Stimulated activated naive CD8-positive, alpha-beta T cell treated with anti-CD3 and anti-CD28 coated beads, Interleukin-15, amount 100 ng/mL, for 72 hours (primary cell): ENCODE data around the gene SLC45A1.

Source experiments
- ATAC-seq: fragments of 150-1000 bp; cut with Tn5 transposase; 2 replicates; pipeline ENCODE4 v1.10.0; 2021; ENCODE audit warnings: mild to moderate bottlenecking, moderate library complexity
- DNase-seq, 2 donors: peaks; one replicate each; pipeline ENCODE4 v3.0.0; 2021 to 2022
- H3K27ac Mint-ChIP-seq, 2 donors: one replicate each; pipeline ENCODE4 v1.8.0; 2022; ENCODE audit warnings: mild to moderate bottlenecking in 2 of 2, mixed read lengths in 2 of 2, moderate library complexity in 2 of 2
- H3K27me3 Mint-ChIP-seq: one replicate; pipeline ENCODE4 v1.8.0; 2022; ENCODE audit warnings: mixed read lengths
- H3K4me1 Mint-ChIP-seq: one replicate; pipeline ENCODE4 v1.8.0; 2022; ENCODE audit warnings: mild to moderate bottlenecking, mixed read lengths
- H3K4me3 Mint-ChIP-seq, 2 donors: one replicate each; pipeline ENCODE4 v1.8.0; 2022; ENCODE audit warnings: mild to moderate bottlenecking in 2 of 2, mixed read lengths in 2 of 2, moderate library complexity in 1 of 2
- H3K9me3 Mint-ChIP-seq, 2 donors: one replicate each; pipeline ENCODE4 v1.8.0; 2022; ENCODE audit warnings: mixed read lengths in 2 of 2

Gene SLC45A1

GRCh38 chr1:8363767-8364301 lies 45.9 kb downstream of the SLC45A1 start:
- Mint-ChIP-seq H3K9me3 (no peaks in the 10 kb centered on the region), H3K4me1 (peaks cover 13% of the 10 kb centered on the region), H3K27ac (no peak overlapping the region), H3K27me3 (no peaks in the 10 kb centered on the region), H3K4me3 (no peak overlapping the region)
- no peak for ATAC-seq
- no peak for DNase-seq

GRCh38 chr1:8364528-8365442 lies 46.9 kb downstream of the SLC45A1 start:
- peaks cover 17% of the 10 kb centered on the region for H3K4me1 Mint-ChIP-seq
- H3K27ac Mint-ChIP-seq: no peak overlapping the region
- no peak overlapping the region for H3K4me3 Mint-ChIP-seq
- DNase-seq: no peak
- H3K9me3 Mint-ChIP-seq: no peaks in the 10 kb centered on the region
- no peaks in the 10 kb centered on the region for H3K27me3 Mint-ChIP-seq
- no peak for ATAC-seq

GRCh38 chr1:8365661-8366362 lies 47.9 kb downstream of the SLC45A1 start:
- Mint-ChIP-seq H3K27me3 (no peaks in the 10 kb centered on the region), H3K4me1 (peaks cover 23% of the 10 kb centered on the region), H3K9me3 (no peaks in the 10 kb centered on the region), H3K4me3 (no peak overlapping the region), H3K27ac (peak overlapping the region in 1 of 2 donors; percentile 27)
- ATAC-seq: no peak
- DNase-seq: no peak

GRCh38 chr1:8367571-8368194 lies 49.8 kb downstream of the SLC45A1 start:
- no peak overlapping the region for H3K4me3 Mint-ChIP-seq
- H3K9me3 Mint-ChIP-seq: no peaks in the 10 kb centered on the region
- no peak for DNase-seq
- H3K4me1 Mint-ChIP-seq: peaks cover 23% of the 10 kb centered on the region
- no peak overlapping the region for H3K27ac Mint-ChIP-seq
- H3K27me3 Mint-ChIP-seq: no peaks in the 10 kb centered on the region
- no peak for ATAC-seq

- peaks cover 29% of the 10 kb centered on the region for H3K4me1 Mint-ChIP-seq
- no peak overlapping the region for H3K4me3 Mint-ChIP-seq
- peak overlapping the region in 1 of 2 donors; percentile 42 for H3K27ac Mint-ChIP-seq
- no peaks in the 10 kb centered on the region for H3K9me3 Mint-ChIP-seq
- H3K27me3 Mint-ChIP-seq: no peaks in the 10 kb centered on the region
- DNase-seq (no peak), ATAC-seq (no peak)
These were observed 51.2 kb downstream of the SLC45A1 start for GRCh38 chr1:8368956-8369639.

- DNase-seq (no peak), ATAC-seq (no peak)
- H3K4me3 Mint-ChIP-seq: no peak overlapping the region
- no peaks in the 10 kb centered on the region for H3K27me3 Mint-ChIP-seq
- H3K4me1 Mint-ChIP-seq: peaks cover 40% of the 10 kb centered on the region
- no peaks in the 10 kb centered on the region for H3K9me3 Mint-ChIP-seq
- H3K27ac Mint-ChIP-seq: no peak overlapping the region
These were observed 52.4 kb downstream of the SLC45A1 start for GRCh38 chr1:8370046-8370881.

GRCh38 chr1:8370905-8371315 lies 53.0 kb downstream of the SLC45A1 start:
- DNase-seq (no peak), ATAC-seq (no peak)
- Mint-ChIP-seq H3K4me1 (peaks cover 42% of the 10 kb centered on the region), H3K9me3 (no peaks in the 10 kb centered on the region), H3K27ac (no peak overlapping the region), H3K27me3 (no peaks in the 10 kb centered on the region), H3K4me3 (no peak overlapping the region)

GRCh38 chr1:8371372-8371991 lies 53.6 kb downstream of the SLC45A1 start:
- Mint-ChIP-seq H3K4me1 (peaks cover 45% of the 10 kb centered on the region), H3K27me3 (no peaks in the 10 kb centered on the region), H3K9me3 (no peaks in the 10 kb centered on the region), H3K4me3 (no peak overlapping the region), H3K27ac (no peak overlapping the region)
- DNase-seq (no peak), ATAC-seq (no peak)

GRCh38 chr1:8373125-8373524 lies 55.2 kb downstream of the SLC45A1 start:
- Mint-ChIP-seq H3K9me3 (no peaks in the 10 kb centered on the region), H3K27me3 (no peaks in the 10 kb centered on the region), H3K4me1 (peaks cover 46% of the 10 kb centered on the region), H3K27ac (peak overlapping the region in 1 of 2 donors; percentile 19), H3K4me3 (no peak overlapping the region)
- no peak for DNase-seq
- no peak for ATAC-seq

GRCh38 chr1:8373581-8374241 lies 55.8 kb downstream of the SLC45A1 start:
- H3K4me1 Mint-ChIP-seq: peaks cover 51% of the 10 kb centered on the region
- H3K4me3 Mint-ChIP-seq: no peak overlapping the region
- ATAC-seq: no peak
- peak overlapping the region in 1 of 2 donors; percentile 54 for H3K27ac Mint-ChIP-seq
- no peaks in the 10 kb centered on the region for H3K27me3 Mint-ChIP-seq
- H3K9me3 Mint-ChIP-seq: no peaks in the 10 kb centered on the region
- DNase-seq: no peak

GRCh38 chr1:8374356-8374755 lies 56.4 kb downstream of the SLC45A1 start:
- Mint-ChIP-seq H3K27me3 (no peaks in the 10 kb centered on the region), H3K4me3 (no peak overlapping the region), H3K27ac (peak overlapping the region in 1 of 2 donors; percentile 90), H3K9me3 (no peaks in the 10 kb centered on the region), H3K4me1 (peaks cover 58% of the 10 kb centered on the region)
- DNase-seq (no peak), ATAC-seq (no peak)

GRCh38 chr1:8374812-8375211 lies 56.9 kb downstream of the SLC45A1 start:
- Mint-ChIP-seq H3K27ac (peak overlapping the region in 1 of 2 donors; percentile 90), H3K4me1 (peaks cover 58% of the 10 kb centered on the region), H3K4me3 (no peak overlapping the region), H3K9me3 (no peaks in the 10 kb centered on the region), H3K27me3 (no peaks in the 10 kb centered on the region)
- no peak for DNase-seq
- no peak for ATAC-seq

GRCh38 chr1:8376358-8376840 lies 58.5 kb downstream of the SLC45A1 start:
- Mint-ChIP-seq H3K9me3 (no peaks in the 10 kb centered on the region), H3K4me1 (peaks cover 64% of the 10 kb centered on the region), H3K27me3 (no peaks in the 10 kb centered on the region), H3K27ac (no peak overlapping the region), H3K4me3 (no peak overlapping the region)
- DNase-seq: no peak
- no peak for ATAC-seq
